Esophagus muscularis mucosa (tissue), 4 donors: ENCODE results near the gene FGF10. TPM values are rescaled to one million over a fixed set of nuclear protein-coding genes. Genes with fewer than 3 reads are reported as not detected.

ENCODE experiments used
- DNase-seq: peaks from one replicate; pipeline ENCODE4 v3.0.0-alpha.2; 2017; ENCODE audit errors: extremely low spot score
- H3K27ac ChIP-seq, 4 donors: fragments of 200-600 bp; sonication (generic); replicated peaks in 1 of 4; 1 replicate in 3 of 4; 2 replicates in 1 of 4; pipeline ENCODE4 v1.5.1; 2016 to 2019; ENCODE audit warnings: mild to moderate bottlenecking in 1 of 4
- H3K27me3 ChIP-seq, 4 donors: fragments of 200-600 bp; sonication (generic); one replicate each; pipeline versions ENCODE4 v1.5.1 to v1.6.0; 2016 to 2019
- H3K36me3 ChIP-seq, 4 donors: fragments of 200-600 bp; sonication (generic); one replicate each; pipeline ENCODE4 v1.5.1; 2016 to 2019
- H3K4me1 ChIP-seq, 4 donors: fragments of 200-600 bp; sonication (generic); one replicate each; pipeline ENCODE4 v1.5.1; 2016 to 2019
- H3K4me3 ChIP-seq, 4 donors: fragments of 200-600 bp; sonication (generic); 1 replicate in 2 of 4; 2 replicates in 2 of 4; pipeline ENCODE4 v1.5.1; 2016 to 2019; ENCODE audit warnings: mild to moderate bottlenecking in 4 of 4, moderate library complexity in 1 of 4
- H3K9me3 ChIP-seq, 4 donors: fragments of 200-600 bp; sonication (generic); 1 replicate in 3 of 4; 2 replicates in 1 of 4; pipeline ENCODE4 v1.5.1; 2016 to 2019
- CTCF ChIP-seq, 3 experiments: fragments of 200-600 bp in 2 of 3; fragments of 450-650 bp in 1 of 3; sonication (generic) in 2 of 3; IDR thresholded peaks; one replicate each; pipeline ENCODE4 v1.5.1; 2017 to 2019; ENCODE audit warnings: antibody characterized with exemption in 3 of 3, mild to moderate bottlenecking in 2 of 3, moderate library complexity in 1 of 3
- EP300 ChIP-seq: sonication (generic); formaldehyde crosslinking; IDR thresholded peaks from one replicate; pipeline ENCODE4 v1.6.1; 2017; ENCODE audit warnings: antibody characterized with exemption
- POLR2A ChIP-seq: fragments of 450-650 bp; IDR thresholded peaks from one replicate; pipeline ENCODE4 v1.6.1; 2017; ENCODE audit warnings: antibody characterized with exemption, moderate library complexity, mild to moderate bottlenecking, low read depth
- POLR2AphosphoS5 ChIP-seq, 2 donors: sonication (generic); formaldehyde crosslinking; IDR thresholded peaks; one replicate each; pipeline ENCODE4 v1.6.1; 2017; ENCODE audit warnings: antibody characterized with exemption in 2 of 2
- WGBS: methylation state at CpG from one replicate; pipeline ENCODE4 v1.1.5; 2018; 5-methylcytosine and 5-hydroxymethylcytosine counted together
- intact Hi-C: fragments of 100-400 bp; cut with DNase I; formaldehyde crosslinking; loops from one replicate; pipeline ENCODE4 v1.15.1; 2023
- total RNA-seq, 4 donors: library from RNA; depleted of rRNA; stranded (reverse); fragments of >200 nt; gene quantifications; one replicate each; pipeline versions ENCODE4 v1.1.0 to v1.2.1, GENCODE V29; 2016

The FGF10 gene
- total RNA-seq, 4 donors from 2014 or later, result 3.7 to 10.4 (median 5.0) TPM

DNA sequence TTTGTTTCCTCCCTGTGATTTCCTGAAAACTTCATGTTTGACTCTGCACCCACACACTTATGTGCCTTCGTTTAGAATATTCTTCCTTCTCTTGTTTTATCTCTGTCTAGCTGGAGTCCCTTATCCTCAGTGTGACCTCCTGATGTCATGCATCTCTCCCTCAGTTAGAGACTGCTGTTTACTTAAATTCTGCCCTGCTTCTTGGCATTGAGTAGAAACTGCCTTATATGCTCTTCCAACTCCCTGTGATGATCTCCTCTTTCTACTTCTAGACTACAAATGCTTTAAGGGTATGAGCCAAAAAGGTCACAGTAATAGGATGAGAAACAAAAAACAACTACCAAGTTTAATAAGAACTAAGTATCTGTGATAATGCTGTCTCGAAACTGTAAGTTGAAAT is 12.2 kb downstream of the FGF10 start:
- 34% methylated on average over 2 of the region's 2 CpGs for WGBS
- intact Hi-C loops, result no loop called here
- H3K27ac ChIP-seq, result peak overlapping the region in 1 of 4 donors; percentile 47

GRCh38 chr5:44372028-44372427 is 17.2 kb downstream of the FGF10 start:
- H3K27me3 ChIP-seq, result no peaks in the 10 kb centered on the region
- intact Hi-C loops, result no loop called here
- no peak for DNase-seq
- H3K36me3 ChIP-seq, result no peaks in the 10 kb centered on the region
- H3K4me3 ChIP-seq, result no peak overlapping the region
- WGBS, result 76% methylated on average over 4 of the region's 4 CpGs
- TF ChIP-seq POLR2AphosphoS5 (IDR thresholded peaks at IDR 0.05) (no peak), EP300 (no peak), POLR2A (no peak)
- peaks cover 0 to 4% (median 0%) of the 10 kb centered on the region in 4 donors for H3K9me3 ChIP-seq
- peaks cover 0 to 8% (median 6%) of the 10 kb centered on the region in 4 donors for H3K4me1 ChIP-seq
- H3K27ac ChIP-seq, result no peak overlapping the region

More for the DNA sequence above, 12.2 kb downstream of the FGF10 start:
- Histone ChIP-seq H3K4me3 (no peak overlapping the region), H3K36me3 (no peaks in the 10 kb centered on the region), H3K9me3 (peaks cover 0 to 4% (median 0%) of the 10 kb centered on the region in 4 donors), H3K4me1 (peaks cover 0 to 10% (median 8%) of the 10 kb centered on the region in 4 donors), H3K27me3 (no peaks in the 10 kb centered on the region)
- no peak for TF ChIP-seq EP300
- TF ChIP-seq POLR2AphosphoS5 (IDR thresholded peaks at IDR 0.05), result no peak
- TF ChIP-seq POLR2A, result no peak
- no peak for DNase-seq

DNA sequence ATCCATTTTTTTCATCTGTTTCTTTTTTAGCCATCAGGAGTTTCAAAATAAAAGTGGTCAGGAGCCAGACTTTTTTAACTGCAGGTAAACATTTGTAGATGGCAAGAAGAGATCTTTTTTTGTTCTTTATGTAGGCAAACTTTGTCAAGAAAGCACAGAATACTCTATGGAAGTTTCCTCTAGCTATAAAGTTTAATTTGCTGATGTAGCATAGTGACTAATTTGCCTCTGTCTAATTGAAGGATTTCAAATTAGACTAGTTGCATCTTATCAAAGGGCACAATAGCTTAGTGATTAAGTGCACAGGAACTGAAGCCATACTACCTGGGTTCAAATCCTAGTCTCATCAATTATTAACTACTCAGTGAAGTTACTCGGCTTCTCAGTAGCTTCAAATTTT is 22.0 kb downstream of the FGF10 start:
- Histone ChIP-seq H3K9me3 (no peaks in the 10 kb centered on the region), H3K36me3 (no peaks in the 10 kb centered on the region), H3K27me3 (no peaks in the 10 kb centered on the region), H3K4me1 (no peaks in the 10 kb centered on the region), H3K27ac (no peak overlapping the region), H3K4me3 (no peak overlapping the region)
- TF ChIP-seq EP300 (no peak), POLR2AphosphoS5 (IDR thresholded peaks at IDR 0.05) (no peak), POLR2A (no peak), CTCF (IDR thresholded peaks at IDR 0.05) (no peak)
- 97% methylated on average over 1 of the region's 1 CpG for WGBS
- no peak for DNase-seq
- intact Hi-C loops, result no loop called here

DNA sequence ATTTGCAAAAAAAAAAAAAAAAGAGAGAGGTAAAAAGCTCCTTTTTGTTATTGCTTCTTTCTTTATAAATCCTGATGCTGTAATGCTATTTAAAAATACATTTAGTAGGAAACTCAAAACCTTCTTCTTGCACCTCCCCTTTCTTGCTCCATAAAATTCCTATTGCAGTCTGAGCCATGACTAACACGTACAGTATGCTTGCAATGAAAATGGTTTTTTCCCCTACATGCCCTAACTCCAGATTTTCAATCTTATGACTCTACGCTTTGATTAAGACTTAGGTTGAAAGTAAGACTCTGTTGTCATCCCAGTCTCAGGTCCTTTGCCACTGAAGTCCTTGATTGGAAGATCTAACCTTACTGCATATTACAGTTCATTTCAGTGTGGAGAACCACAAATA is 23.9 kb downstream of the FGF10 start:
- no peaks in the 10 kb centered on the region for H3K36me3 ChIP-seq
- no peak overlapping the region for H3K27ac ChIP-seq
- intact Hi-C loops, result no loop called here

DNA sequence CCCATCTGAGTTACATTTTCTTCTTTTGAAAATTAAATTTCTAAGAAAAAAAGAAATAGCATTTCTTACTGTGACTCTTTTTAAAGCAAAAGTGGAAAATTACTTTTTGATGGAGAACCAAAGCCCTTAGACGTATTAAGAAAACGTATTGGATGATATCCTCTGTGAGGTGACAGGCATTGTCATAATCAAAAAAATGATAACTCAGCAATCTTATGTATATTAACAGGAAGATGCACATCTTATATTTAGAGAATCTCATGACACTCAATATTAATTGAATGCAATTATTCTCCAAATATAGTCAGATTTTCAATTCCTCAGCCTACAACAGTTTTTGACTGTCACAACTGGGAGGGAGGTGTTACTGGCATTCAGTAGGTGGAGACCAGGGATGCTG is 25.1 kb downstream of the FGF10 start:
- no peak overlapping the region for H3K27ac ChIP-seq
- H3K36me3 ChIP-seq, result no peaks in the 10 kb centered on the region
- TF ChIP-seq POLR2A (no peak), CTCF (IDR thresholded peaks at IDR 0.05) (no peak), EP300 (no peak), POLR2AphosphoS5 (IDR thresholded peaks at IDR 0.05) (no peak)
- no peaks in the 10 kb centered on the region for H3K9me3 ChIP-seq
- 82% methylated on average over 2 of the region's 2 CpGs for WGBS
- intact Hi-C loops, result no loop called here
- no peak overlapping the region for H3K4me3 ChIP-seq
- no peak for DNase-seq
- H3K27me3 ChIP-seq, result no peaks in the 10 kb centered on the region
- no peaks in the 10 kb centered on the region for H3K4me1 ChIP-seq

More for the DNA sequence above, 23.9 kb downstream of the FGF10 start:
- Histone ChIP-seq H3K4me1 (no peaks in the 10 kb centered on the region), H3K9me3 (no peaks in the 10 kb centered on the region), H3K27me3 (no peaks in the 10 kb centered on the region), H3K4me3 (no peak overlapping the region)
- TF ChIP-seq POLR2AphosphoS5 (IDR thresholded peaks at IDR 0.05) (peak in 1 of 2 donors; percentile 37), POLR2A (no peak)
- 39% methylated on average over 2 of the region's 2 CpGs for WGBS
- DNase-seq, result no peak

DNA sequence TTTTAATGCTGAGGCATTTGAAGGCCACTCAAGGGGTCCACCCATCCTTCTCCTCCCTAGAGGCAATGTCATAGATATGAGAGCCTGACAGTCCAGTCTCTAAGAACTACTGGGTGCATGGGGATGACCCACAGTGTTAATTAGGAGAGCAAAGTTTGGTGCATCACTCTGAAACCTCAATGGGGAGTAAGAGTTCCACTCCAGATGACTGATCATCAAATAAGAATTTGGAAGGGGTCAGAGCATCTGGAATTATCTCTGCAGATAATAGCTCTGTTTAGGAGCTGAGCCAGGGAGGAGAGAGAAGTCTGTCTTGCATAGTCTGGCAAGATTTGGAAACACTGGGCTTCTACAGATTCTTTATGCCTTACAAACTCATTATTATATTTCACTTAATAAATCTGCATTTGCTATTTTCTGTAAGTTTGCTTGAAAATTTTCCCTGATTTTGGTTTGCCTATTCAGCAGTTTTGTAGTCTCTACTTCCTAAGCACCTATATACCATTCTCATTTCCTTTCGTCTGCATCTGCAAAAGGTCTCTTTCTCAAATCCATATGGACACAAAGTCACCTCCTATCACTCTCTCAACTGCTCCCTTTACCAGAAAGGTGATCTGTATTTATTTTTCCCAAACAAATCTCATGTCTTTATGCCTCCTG is 27.7 kb downstream of the FGF10 start:
- WGBS, result 76% methylated on average over 1 of the region's 1 CpG
- H3K36me3 ChIP-seq, result no peaks in the 10 kb centered on the region
- H3K4me3 ChIP-seq, result no peak overlapping the region
- H3K27me3 ChIP-seq, result no peaks in the 10 kb centered on the region
- peaks cover 0 to 6% (median 2%) of the 10 kb centered on the region in 4 donors for H3K4me1 ChIP-seq
- no peak for DNase-seq
- intact Hi-C loops, result no loop called here
- TF ChIP-seq POLR2AphosphoS5 (IDR thresholded peaks at IDR 0.05) (no peak), EP300 (no peak), CTCF (IDR thresholded peaks at IDR 0.05) (no peak), POLR2A (no peak)
- no peak overlapping the region for H3K27ac ChIP-seq
- no peaks in the 10 kb centered on the region for H3K9me3 ChIP-seq
